AG08395 (cell line): ENCODE results near the gene TMEM238.

ENCODE experiments used
- DNase-seq: peaks from one replicate; pipeline ENCODE4 v3.0.0; 2012; ENCODE audit warnings: mixed read lengths, low spot score

Gene TMEM238

DNA sequence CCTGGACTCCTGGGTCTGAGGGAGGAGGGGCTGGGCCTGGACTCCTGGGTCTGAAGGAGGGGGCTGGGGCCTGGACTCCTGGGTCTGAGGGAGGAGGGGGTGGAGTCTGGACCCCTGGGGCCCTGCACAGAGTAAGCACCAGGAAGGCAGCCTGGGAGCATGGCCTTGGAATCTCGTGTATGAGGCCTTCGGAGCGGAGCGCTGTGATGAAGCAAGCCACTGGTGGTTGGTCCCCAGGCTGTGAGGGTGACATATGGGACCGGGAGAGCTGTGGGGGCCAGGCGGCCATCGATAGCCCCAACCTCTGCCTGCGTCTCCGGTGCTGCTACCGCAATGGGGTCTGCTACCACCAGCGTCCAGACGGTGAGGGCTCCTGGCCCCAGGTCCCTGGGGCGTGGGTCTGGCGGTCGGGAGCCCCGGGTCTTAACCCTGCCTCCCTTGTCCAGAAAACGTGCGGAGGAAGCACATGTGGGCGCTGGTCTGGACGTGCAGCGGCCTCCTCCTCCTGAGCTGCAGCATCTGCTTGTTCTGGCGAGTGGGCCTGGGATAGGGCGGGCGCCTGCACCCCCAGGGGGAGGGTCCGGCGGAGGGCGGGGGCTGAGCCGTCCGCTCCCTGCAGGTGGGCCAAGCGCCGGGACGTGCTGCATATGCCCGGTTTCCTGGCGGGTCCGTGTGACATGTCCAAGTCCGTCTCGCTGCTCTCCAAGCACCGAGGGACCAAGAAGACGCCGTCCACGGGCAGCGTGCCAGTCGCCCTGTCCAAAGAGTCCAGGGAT, 6.5 kb downstream of the TMEM238 start:
- DNase-seq = no peak

GRCh38 chr19:55376241-55376933, 7.7 kb downstream of the TMEM238 start, which contains the start of gene TMEM190:
TSS of gene TMEM190 (plus strand) at chr19:55376826. CDS start at chr19:55376854, 28 bp downstream.
- DNase-seq = no peak

- DNase-seq = peak; percentile 58
Observed at GRCh38 chr19:55373993-55374757, 9.9 kb downstream of the TMEM238 start.

- DNase-seq = no peak
Observed at GRCh38 chr19:55373306-55373992, 10.6 kb downstream of the TMEM238 start.

GRCh38 chr19:55372316-55373081, 11.6 kb downstream of the TMEM238 start:
- peak; percentile 55 for DNase-seq

DNA sequence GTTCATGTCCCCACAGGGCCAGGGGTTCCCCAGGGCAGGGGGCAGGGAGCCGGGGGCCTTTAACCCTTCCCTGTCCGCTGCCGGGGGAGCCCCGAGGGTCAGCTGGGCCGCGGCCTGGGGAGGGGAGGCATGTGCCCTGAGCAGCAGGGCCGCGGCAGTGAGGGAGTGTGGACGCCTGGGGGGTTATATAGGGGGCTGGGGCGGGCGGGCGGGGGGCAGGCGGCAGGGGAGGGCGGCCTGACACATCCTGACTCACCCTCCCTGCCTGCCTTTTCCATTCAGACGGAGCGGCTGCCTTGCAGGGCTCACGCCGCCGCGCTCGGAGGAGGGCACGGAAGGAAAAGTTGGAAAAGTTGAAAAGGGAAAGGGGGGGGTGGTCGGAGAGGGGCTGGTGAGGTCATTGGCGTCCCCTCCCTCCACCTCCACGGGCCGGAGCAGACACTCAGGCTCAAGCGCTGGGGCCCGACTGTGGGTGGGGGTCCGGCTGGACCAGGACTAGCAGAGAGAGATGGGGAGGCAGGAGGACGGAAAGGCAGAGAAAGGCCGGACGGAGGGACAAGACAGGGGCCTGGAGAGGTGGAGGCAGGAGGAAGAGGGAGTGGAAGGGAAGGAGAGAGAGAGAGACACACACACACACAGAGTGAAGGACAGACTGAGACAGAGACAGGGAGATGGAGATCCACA, 13.6 kb downstream of the TMEM238 start, which contains the start of gene IL11:
IL11 (minus strand) TSS at position 159 of the 684 bp plus-strand sequence; CDS start at position 6, 153 bp downstream.
- peak; percentile 88 for DNase-seq

DNA sequence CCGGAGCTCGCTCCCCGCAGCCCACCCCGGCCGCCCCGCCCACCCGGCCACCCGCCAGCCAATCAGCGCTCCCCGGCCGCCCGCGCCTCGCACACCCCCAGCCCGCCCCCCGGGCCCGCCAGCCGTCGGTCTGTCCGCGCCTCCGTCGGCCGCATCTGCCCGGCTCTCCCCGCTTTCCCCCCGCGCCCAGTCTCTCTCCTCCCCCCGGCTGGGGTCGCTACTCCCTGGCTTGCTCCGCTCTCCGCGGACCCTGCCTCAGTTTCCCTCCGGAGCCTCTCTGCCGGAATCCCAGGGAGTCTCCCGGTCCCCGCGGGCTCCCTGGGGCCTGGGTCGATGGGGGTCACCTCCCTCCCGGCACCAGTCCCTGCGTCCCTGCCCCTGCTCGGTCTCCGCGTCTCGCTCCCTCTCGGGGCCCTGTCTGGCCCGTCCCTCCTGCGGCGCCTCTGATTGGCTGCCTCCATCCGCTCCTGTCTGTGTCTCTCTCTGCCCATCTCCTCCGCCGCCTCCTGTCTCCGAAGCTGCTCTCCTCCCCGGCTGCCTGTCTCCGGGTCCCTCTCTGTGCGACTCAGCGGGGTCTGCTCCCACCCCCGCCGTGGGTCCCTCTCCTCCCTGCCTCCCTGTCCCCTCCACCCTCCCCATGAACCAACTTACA, 14.3 kb downstream of the TMEM238 start:
- peak; percentile 95 for DNase-seq

GRCh38 chr19:55368701-55369563, 15.2 kb downstream of the TMEM238 start:
- DNase-seq = peak; percentile 90

DNA sequence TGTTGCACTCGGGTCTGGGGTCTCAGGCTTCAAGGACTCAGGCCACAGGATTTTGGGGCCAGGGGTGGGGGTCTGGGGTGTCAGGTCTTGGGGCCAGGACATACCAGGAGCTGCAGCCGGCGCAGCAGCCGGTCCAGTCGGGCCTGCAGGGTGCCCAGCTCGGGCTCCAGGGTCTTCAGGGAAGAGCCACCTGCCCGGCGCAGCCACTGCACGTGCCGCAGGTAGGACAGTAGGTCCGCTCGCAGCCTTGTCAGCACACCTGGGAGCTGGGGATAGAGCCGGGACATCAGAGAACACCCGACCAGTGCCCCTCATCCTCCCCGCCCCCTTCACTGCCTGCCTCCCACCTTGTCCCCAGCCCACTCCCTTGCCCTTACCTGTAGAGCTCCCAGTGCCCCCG, 16.0 kb downstream of the TMEM238 start:
- no peak for DNase-seq

- no peak for DNase-seq
Observed at GRCh38 chr19:55366790-55367189, 17.3 kb downstream of the TMEM238 start.

DNA sequence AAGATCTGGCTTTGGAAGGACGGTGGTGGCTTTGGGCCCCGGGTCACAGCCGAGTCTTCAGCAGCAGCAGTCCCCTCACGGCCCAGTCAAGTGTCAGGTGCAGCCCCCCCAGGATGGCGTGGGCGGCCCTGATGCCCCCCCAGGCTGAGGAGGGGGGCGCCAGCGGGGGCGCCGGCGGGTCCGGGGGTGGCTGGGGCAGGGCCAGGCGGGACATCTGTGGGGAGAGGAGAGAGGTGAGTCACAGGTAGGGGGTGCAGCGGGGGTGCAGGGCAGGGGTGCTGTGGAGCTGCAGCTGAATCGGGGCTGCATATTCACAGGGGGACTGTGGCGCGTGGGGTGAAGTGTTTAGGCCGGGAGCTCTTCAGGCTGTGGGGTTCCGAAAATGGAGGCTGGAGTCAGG, 18.1 kb downstream of the TMEM238 start:
- no peak for DNase-seq

- DNase-seq = no peak
Observed at GRCh38 chr19:55365245-55365644, 18.8 kb downstream of the TMEM238 start.

- DNase-seq = no peak
Observed at GRCh38 chr19:55362990-55363716, 20.9 kb downstream of the TMEM238 start, which contains the start of gene GARIN5B. TSS of gene GARIN5B (minus strand) at chr19:55363260. CDS start at chr19:55363066, 194 bp downstream.

- no peak for DNase-seq
Observed at GRCh38 chr19:55362174-55362989, 21.7 kb downstream of the TMEM238 start.

- DNase-seq = no peak
Observed at GRCh38 chr19:55360902-55361301, 23.2 kb downstream of the TMEM238 start.

- DNase-seq = no peak
Observed at GRCh38 chr19:55358943-55359908, 24.9 kb downstream of the TMEM238 start.
